SK-N-DZ (cell line): ENCODE measurements around the gene LST1.

Source experiments
- DNase-seq: peaks from one replicate; pipeline ENCODE4 v3.0.0-alpha.2; 2015; ENCODE audit warnings: low spot score

The LST1 gene

DNA sequence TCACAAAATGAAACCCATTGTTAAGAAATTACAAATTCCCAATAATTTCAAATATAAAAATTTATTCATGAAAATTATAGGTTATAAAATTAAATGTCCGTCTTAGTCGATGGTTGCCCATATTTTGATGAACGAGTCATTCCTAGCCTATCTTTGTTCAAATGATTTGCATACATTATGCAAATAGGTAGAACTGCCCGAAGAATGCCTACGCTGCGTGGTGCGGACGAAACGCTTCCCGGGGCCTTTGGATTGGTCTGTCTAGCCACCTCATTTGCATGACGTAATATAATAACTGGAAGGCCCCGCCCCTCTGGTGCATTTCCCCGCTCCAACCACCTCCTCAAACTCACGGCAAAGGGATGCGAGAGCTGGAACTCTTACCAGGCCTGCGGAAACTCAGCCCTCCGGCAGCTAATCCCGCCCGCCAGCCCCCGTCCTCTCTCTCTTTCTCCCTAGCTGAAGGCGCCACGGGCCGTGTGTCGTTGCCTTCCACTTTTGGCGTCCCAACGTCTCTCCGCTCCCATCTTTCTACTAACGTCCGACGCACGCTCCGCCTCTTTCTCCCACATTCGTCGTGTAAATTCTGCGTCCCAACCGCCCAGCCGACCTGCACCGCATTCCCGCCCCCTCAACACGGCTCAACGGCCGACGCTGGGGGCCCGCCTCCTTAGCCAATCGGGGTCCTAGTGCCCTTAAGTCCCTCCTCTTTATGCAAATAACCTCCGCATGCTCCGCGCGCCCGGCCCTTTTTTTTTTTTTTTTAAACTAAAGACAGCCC is 33.9 kb downstream of the LST1 start:
- DNase-seq = peak; percentile 100

GRCh38 chr6:31620586-31621319 is 34.7 kb downstream of the LST1 start, which contains the start of gene PRRC2A:
PRRC2A (plus strand) TSS chr6:31620715; CDS start chr6:31622790, 2,075 bp downstream.
- DNase-seq = peak; percentile 87

DNA sequence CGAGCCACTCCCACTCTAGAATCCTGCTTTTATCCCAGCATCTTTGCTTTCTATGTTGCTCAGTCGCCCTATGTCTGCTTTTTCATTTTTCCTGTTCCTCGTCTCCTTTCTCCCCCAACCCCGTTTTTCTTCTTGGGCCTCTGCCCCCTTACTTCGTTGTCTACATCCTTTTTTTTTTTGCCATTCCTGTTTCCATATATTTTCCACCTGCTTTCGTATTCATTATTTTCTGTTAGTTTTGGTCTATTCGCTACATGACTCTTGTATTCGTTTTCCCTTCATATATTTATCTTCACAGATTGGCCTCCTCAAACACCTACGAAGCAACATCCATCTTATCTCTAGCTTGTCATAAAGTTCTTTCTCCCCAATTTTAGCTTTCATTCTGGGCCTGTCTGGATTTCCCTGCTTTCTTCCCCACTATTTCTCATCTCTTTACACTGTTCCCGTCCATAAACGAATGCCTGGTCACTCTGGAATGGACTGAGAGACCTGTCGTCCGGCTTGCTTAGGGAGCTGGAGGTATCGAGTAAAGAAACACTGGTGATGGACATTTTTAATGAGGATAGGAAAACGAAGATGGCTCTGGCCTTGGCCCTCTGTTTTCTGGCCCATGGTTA is 35.4 kb downstream of the LST1 start:
- DNase-seq = no peak

- DNase-seq = no peak
Measured at GRCh38 chr6:31621991-31622390, 35.9 kb downstream of the LST1 start.

GRCh38 chr6:31622684-31623091 is 36.6 kb downstream of the LST1 start:
- DNase-seq = no peak

- DNase-seq = no peak
Measured at GRCh38 chr6:31624070-31624469, 38.0 kb downstream of the LST1 start.

DNA sequence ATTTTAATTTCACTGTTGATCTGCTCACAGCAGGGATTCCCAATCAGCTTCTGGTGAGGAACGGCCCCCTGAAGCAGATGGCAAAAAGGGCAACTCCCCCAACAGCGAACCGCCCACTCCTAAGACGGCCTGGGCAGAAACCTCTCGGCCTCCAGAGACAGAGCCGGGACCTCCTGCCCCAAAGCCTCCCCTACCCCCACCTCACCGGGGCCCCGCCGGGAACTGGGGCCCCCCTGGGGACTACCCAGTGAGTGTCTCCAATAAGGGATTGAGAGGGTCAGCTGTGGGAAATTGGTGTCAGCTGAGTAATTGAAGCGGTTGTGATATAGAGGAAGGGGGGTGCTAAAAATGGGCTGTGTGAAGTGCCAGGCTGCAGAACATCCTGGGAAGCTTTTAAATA is 40.9 kb downstream of the LST1 start:
- no peak for DNase-seq

DNA sequence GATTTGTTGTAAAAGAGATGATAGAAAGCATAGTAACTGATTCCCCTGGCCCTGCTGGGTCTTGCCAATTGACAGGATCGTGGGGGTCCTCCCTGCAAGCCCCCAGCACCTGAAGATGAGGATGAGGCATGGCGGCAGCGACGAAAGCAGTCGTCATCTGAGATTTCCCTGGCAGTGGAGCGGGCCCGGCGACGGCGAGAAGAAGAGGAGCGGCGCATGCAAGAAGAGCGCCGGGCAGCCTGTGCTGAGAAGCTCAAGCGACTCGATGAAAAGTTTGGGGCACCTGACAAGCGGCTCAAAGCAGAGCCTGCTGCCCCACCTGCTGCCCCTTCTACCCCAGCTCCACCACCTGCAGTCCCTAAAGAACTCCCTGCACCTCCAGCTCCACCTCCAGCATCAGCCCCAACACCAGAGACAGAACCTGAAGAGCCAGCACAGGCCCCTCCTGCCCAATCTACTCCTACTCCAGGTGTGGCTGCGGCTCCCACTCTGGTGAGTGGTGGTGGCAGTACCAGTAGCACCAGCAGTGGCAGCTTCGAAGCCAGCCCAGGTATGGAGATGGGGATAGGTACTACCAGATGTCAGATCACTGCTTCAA is 41.7 kb downstream of the LST1 start:
- DNase-seq = no peak

DNA sequence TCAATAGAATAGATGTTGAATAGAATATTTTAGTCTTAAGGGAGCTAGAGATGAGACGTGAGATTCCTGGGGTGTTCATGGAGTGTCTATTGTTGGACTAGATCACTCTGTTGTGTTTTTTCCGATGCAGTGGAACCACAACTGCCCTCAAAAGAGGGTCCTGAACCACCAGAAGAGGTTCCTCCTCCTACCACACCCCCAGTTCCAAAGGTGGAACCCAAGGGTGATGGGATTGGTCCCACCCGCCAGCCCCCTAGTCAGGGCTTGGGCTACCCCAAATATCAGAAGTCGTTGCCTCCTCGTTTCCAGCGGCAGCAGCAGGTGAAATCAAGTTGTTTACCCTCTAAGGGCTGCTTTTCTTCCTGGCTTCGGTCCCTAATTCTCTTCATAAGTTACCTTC is 42.9 kb downstream of the LST1 start:
- no peak for DNase-seq

DNA sequence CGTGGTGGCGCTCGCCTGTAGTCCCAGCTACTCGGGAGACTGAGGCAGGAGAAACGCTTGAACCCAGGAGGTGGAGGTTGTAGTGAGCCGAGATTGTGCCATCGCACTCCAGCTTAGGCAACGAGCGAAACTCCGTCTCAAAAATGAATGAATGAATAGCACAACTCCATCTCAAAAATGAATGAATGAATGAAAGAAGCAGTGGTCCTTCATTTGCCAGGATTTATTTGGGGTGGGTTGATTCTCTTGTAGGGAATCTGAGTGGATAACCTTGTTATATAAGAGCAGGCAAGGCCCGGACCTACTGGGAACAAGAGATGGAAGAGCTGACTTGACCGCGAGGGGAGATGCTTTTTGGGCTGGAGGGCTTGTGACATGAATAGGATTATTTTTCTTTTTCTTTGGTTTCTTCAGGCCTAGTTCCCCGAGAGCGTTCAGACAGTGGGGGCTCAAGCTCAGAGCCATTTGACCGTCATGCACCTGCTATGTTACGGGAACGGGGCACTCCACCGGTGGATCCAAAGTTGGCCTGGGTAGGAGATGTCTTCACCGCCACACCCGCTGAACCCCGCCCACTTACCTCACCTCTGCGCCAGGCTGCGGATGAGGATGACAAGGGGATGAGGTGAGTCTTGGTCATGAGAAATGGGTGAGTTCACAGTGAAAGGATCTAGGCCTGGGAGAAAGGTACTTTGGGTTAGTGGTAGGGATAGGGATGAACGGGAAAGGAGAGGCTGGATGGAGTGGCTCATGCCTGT is 44.3 kb downstream of the LST1 start:
- no peak for DNase-seq

GRCh38 chr6:31631209-31631608 is 45.1 kb downstream of the LST1 start:
- no peak for DNase-seq

DNA sequence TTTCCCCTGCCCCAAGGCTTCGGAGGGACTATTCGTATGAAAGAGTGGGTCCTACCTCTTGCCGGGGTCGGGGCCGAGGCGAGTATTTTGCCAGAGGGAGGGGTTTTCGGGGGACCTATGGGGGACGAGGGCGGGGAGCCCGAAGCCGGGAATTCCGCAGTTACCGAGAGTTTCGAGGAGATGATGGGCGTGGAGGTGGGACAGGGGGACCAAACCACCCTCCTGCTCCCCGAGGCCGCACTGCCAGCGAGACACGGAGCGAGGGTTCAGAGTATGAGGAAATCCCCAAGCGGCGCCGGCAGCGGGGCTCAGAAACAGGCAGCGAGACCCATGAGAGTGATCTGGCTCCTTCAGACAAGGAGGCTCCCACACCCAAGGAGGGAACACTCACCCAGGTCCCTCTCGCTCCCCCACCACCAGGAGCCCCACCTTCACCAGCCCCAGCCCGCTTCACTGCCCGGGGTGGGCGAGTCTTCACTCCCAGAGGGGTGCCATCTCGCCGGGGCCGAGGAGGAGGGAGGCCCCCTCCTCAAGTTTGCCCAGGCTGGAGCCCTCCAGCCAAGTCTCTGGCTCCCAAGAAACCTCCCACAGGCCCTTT is 45.7 kb downstream of the LST1 start:
- no peak for DNase-seq

- no peak for DNase-seq
Measured at GRCh38 chr6:31632279-31632946, 46.3 kb downstream of the LST1 start.

GRCh38 chr6:31633447-31633846 is 47.4 kb downstream of the LST1 start:
- no peak for DNase-seq

GRCh38 chr6:31634131-31634530 is 48.1 kb downstream of the LST1 start:
- DNase-seq = no peak

GRCh38 chr6:31634969-31635575 is 49.0 kb downstream of the LST1 start:
- no peak for DNase-seq

DNA sequence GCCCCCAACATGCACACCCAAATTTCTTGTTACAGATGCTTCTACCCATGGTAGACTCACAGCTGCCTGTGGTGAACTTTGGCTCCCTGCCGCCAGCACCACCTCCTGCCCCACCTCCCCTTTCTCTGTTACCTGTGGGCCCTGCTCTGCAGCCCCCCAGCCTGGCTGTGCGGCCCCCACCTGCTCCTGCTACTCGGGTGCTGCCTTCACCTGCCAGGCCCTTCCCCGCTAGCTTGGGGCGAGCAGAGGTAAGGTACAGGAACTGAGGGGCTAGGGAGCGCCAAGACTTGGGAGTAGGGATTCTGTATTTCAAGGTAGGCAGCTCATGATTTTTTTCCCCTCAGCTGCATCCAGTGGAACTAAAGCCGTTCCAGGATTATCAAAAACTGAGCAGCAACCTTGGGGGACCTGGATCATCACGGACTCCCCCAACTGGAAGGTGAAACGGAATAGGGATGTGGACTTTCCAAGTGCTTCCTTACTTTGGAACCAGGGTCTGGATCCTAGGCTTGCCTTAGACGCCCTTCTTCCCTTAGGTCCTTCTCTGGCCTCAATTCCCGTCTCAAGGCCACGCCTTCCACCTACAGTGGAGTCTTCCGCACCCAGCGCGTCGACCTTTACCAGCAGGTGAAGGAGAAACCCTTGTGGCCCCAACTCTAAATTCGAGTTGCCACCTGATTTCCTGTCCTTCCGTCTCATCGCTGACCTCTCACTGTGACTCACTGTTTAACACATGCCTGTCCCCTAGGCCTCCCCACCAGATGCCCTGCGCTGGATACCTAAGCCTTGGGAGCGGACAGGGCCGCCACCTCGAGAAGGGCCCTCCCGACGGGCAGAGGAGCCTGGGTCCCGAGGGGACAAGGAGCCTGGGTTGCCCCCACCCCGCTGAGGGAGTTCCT is 50.9 kb downstream of the LST1 start:
- no peak for DNase-seq
